PC-9 (cell line): ENCODE results near the gene TMEM135. TPM values are rescaled to one million over a fixed set of nuclear protein-coding genes. Genes with fewer than 3 reads are reported as not detected.

Experiments used
- BruUV-seq: library from RNA; stranded (reverse); fragments of 400-500 nt; replicated peaks from 2 replicates; lab custom pipeline; 2021; lab: Mats Ljungman, UMichigan
- CTCF ChIA-PET: fragments of 300-600 bp; sonication (Branson Sonifier 250); formaldehyde crosslinking; loops from one replicate; lab custom pipeline; 2022; ENCODE audit warnings: antibody characterized with exemption; lab: Charles Lee
- POLR2A ChIA-PET: fragments of 300-600 bp; sonication (Branson Sonifier 250); formaldehyde crosslinking; loops from one replicate; lab custom pipeline; 2022; ENCODE audit warnings: antibody characterized with exemption; ENCODE audit not compliant: unreplicated experiment; lab: Charles Lee
- DNase-seq, 2 experiments: peaks; one replicate each; pipeline versions ENCODE4 v3.0.0 to v3.0.0-alpha.2; 2015 to 2022; ENCODE audit warnings: mixed read lengths in 1 of 2
- H2AFZ ChIP-seq: fragments of 200-600 bp; sonication (generic); 2 replicates; pipeline ENCODE4 v1.8.1; 2017; ENCODE audit warnings: antibody characterized with exemption
- H3F3A ChIP-seq: fragments of 200-600 bp; sonication (generic); 2 replicates; pipeline ENCODE4 v1.8.1; 2017; ENCODE audit warnings: antibody characterized with exemption, mild to moderate bottlenecking, low read depth; ENCODE audit not compliant: insufficient read depth
- H3K27ac ChIP-seq: fragments of 200-600 bp; sonication (generic); 2 replicates; pipeline ENCODE4 v1.6.1; 2016; ENCODE audit warnings: mixed run types
- H3K27me3 ChIP-seq: fragments of 200-600 bp; sonication (generic); 2 replicates; pipeline ENCODE4 v1.6.1; 2016; ENCODE audit warnings: low read depth, mixed run types; ENCODE audit not compliant: insufficient read depth
- H3K36me3 ChIP-seq: fragments of 200-600 bp; sonication (generic); 2 replicates; pipeline ENCODE4 v1.6.1; 2016; ENCODE audit warnings: low read depth, mixed run types
- H3K4me1 ChIP-seq: fragments of 200-600 bp; sonication (generic); replicated peaks from 2 replicates; pipeline ENCODE4 v1.6.1; 2016; ENCODE audit warnings: mixed run types; ENCODE audit not compliant: insufficient read depth
- H3K4me2 ChIP-seq: fragments of 200-600 bp; sonication (generic); 2 replicates; pipeline ENCODE4 v1.6.1; 2017; ENCODE audit warnings: mixed run types
- H3K4me3 ChIP-seq: fragments of 200-600 bp; sonication (generic); 2 replicates; pipeline ENCODE4 v1.6.1; 2016; ENCODE audit warnings: mixed run types
- H3K79me2 ChIP-seq: fragments of 200-600 bp; sonication (generic); 2 replicates; pipeline ENCODE4 v1.6.1; 2017; ENCODE audit warnings: low read depth, mixed run types
- H3K9me2 ChIP-seq: fragments of 200-600 bp; sonication (generic); 2 replicates; pipeline ENCODE4 v1.8.1; 2017; ENCODE audit warnings: mild to moderate bottlenecking; ENCODE audit not compliant: insufficient read depth
- H3K9me3 ChIP-seq: fragments of 200-600 bp; sonication (generic); 2 replicates; pipeline ENCODE4 v1.8.1; 2016; ENCODE audit warnings: low read depth; ENCODE audit not compliant: insufficient read depth
- H4K20me1 ChIP-seq: fragments of 200-600 bp; sonication (generic); 2 replicates; pipeline ENCODE4 v1.8.1; 2017; ENCODE audit not compliant: insufficient read depth
- EZH2 ChIP-seq: fragments of 200-600 bp; sonication (generic); IDR thresholded peaks from 2 replicates; pipeline ENCODE4 v1.8.0; 2017; ENCODE audit warnings: antibody characterized with exemption, low read depth
- intact Hi-C: fragments of 100-400 bp; cut with micrococcal nuclease; formaldehyde crosslinking; loops from one replicate; pipeline ENCODE4 v1.10.0; 2022; ENCODE audit not compliant: unreplicated experiment
- total RNA-seq: library from RNA; stranded (reverse); gene quantifications from 2 replicates; pipeline ENCODE4 v1.2.3, GENCODE V29; 2021
- TF ChIP-seq, protein P1 (sequence below): fragments of 200-600 bp; sonication (generic); conservative IDR thresholded peaks from 2 replicates; pipeline ENCODE4 v1.6.1; 2017; ENCODE audit warnings: mixed run types, antibody characterized with exemption, mild to moderate bottlenecking, moderate library complexity

TMEM135 gene
- total RNA-seq, 1 experiment from 2014 or later = 42.0 TPM

DNA sequence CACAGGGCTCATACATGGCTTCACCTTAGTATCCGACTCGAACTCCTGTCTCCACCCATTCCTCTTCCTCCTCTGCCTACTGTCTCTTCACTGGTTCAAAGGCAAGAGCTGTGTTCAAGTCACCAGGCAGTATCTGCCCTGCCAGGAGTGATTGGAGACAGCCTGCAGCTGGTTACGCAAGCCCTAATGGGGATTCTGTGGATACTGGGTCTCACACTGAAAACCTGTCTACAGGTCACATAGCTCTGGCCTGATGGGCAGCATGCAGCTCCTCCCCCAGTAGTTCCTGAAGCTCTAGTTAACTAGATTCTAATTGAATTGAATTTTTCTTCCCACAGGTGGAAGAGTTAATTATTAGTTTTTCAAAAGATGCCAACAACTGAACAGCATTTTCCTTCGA, 332.2 kb downstream of the TMEM135 start:
- TF ChIP-seq, protein P1, sequence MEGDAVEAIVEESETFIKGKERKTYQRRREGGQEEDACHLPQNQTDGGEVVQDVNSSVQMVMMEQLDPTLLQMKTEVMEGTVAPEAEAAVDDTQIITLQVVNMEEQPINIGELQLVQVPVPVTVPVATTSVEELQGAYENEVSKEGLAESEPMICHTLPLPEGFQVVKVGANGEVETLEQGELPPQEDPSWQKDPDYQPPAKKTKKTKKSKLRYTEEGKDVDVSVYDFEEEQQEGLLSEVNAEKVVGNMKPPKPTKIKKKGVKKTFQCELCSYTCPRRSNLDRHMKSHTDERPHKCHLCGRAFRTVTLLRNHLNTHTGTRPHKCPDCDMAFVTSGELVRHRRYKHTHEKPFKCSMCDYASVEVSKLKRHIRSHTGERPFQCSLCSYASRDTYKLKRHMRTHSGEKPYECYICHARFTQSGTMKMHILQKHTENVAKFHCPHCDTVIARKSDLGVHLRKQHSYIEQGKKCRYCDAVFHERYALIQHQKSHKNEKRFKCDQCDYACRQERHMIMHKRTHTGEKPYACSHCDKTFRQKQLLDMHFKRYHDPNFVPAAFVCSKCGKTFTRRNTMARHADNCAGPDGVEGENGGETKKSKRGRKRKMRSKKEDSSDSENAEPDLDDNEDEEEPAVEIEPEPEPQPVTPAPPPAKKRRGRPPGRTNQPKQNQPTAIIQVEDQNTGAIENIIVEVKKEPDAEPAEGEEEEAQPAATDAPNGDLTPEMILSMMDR = no peak
- no peak for TF ChIP-seq EZH2
- no peak overlapping the region for H3K27ac ChIP-seq
- H3K27me3 ChIP-seq = peaks cover 19% of the 10 kb centered on the region
- no peaks in the 10 kb centered on the region for H4K20me1 ChIP-seq
- no peaks in the 10 kb centered on the region for H3K36me3 ChIP-seq
- H3K4me1 ChIP-seq = no peaks in the 10 kb centered on the region
- BruUV-seq = no TSS peak
- intact Hi-C loops = no loop called here
- ChIA-PET CTCF (no interaction called here), POLR2A (interaction anchor here (0.6 kb wide), 1 partner anchor 1173 kb away, joined by 3 read pairs; no protein-coding TSS in a partner anchor)
- no peaks in the 10 kb centered on the region for H3F3A ChIP-seq
- no peak overlapping the region for H2AFZ ChIP-seq
- H3K9me2 ChIP-seq = no peaks in the 10 kb centered on the region; the same call in 1 of the 2 replicates
- no peak overlapping the region for H3K4me2 ChIP-seq
- no peak overlapping the region for H3K4me3 ChIP-seq
- no peak for DNase-seq
- no peaks in the 10 kb centered on the region for H3K79me2 ChIP-seq
- H3K9me3 ChIP-seq = no peaks in the 10 kb centered on the region

DNA sequence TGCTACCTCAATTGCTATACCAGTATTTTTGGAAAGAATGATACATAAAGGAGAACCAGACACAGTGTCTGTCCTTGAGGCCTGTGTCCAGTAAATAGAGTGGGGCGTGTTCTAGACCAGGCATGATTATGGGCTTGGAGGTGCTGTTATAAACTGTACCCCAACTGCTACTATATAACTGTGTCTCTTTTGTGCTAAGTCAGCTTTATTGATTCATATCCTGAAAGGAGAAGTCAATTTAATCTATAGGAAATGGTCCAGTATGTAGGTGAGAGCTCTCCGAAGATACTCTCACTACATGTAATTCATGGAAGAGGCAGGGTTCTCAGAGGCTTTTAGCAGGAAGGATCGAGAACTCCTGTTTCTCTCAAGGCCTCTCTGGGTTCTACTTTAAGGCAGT, 334.3 kb downstream of the TMEM135 start:
- POLR2A ChIA-PET = no interaction called here
- no peak for DNase-seq
- Histone ChIP-seq H3K27me3 (peaks cover 38% of the 10 kb centered on the region), H4K20me1 (no peaks in the 10 kb centered on the region), H3K9me3 (no peaks in the 10 kb centered on the region), H3K4me1 (no peaks in the 10 kb centered on the region), H3F3A (no peaks in the 10 kb centered on the region), H2AFZ (no peak overlapping the region), H3K27ac (no peak overlapping the region), H3K79me2 (no peaks in the 10 kb centered on the region), H3K9me2 (no peaks in the 10 kb centered on the region), H3K4me2 (no peak overlapping the region), H3K36me3 (no peaks in the 10 kb centered on the region), H3K4me3 (no peak overlapping the region)
- TF ChIP-seq EZH2 = no peak
- TF ChIP-seq, protein P1 = no peak
- intact Hi-C loops = no loop called here
- BruUV-seq = no TSS peak
- CTCF ChIA-PET = no interaction called here

Other genes with a start within 250 kb of the TMEM135 start
- 221 and 235 TPM in 2 replicates for gene PRSS23, start 237.4 kb upstream of the TMEM135 start, total RNA-seq
- gene FZD4, start 82.5 kb upstream of the TMEM135 start, total RNA-seq = 2.6 TPM in 2 replicates